Gastroesophageal sphincter (tissue), 3 donors: ENCODE measurements around the gene IL17F.

Experiments
- POLR2A ChIP-seq, 2 donors: fragments of 450-650 bp; IDR thresholded peaks; one replicate each; pipeline ENCODE4 v1.6.1; 2017; ENCODE audit warnings: antibody characterized with exemption in 2 of 2, mild to moderate bottlenecking in 2 of 2, moderate library complexity in 1 of 2
- POLR2AphosphoS5 ChIP-seq: sonication (generic); formaldehyde crosslinking; IDR thresholded peaks from one replicate; pipeline ENCODE4 v1.6.1; 2017; ENCODE audit warnings: antibody characterized with exemption
- TF ChIP-seq, protein P1 (sequence below), 4 experiments: fragments of 200-600 bp in 2 of 4; fragments of 450-650 bp in 2 of 4; sonication (generic) in 1 of 4; IDR thresholded peaks; one replicate each; pipeline ENCODE4 v1.5.1; 2017 to 2019; ENCODE audit warnings: antibody characterized with exemption in 4 of 4, mild to moderate bottlenecking in 2 of 4, moderate library complexity in 2 of 4

DNA sequence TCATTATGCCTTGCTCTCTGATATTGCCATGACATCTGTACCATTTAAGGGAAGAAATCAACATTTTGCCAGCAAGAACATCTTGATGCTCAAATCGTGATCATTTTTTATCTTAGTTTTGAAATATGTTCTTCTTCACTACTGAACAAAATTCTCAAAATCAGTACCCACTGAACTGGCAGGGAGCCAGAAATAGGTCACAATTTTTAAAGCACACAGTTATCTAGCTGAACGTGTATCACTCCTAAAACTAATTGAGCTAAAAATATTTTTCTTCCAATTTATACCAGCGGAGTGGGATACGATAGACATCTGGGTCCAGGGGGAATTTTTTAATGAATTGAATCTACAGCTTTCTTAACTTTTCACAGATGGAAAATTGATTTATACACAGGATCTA, 11.3 kb downstream of the IL17F start:
- TF ChIP-seq, protein P1, sequence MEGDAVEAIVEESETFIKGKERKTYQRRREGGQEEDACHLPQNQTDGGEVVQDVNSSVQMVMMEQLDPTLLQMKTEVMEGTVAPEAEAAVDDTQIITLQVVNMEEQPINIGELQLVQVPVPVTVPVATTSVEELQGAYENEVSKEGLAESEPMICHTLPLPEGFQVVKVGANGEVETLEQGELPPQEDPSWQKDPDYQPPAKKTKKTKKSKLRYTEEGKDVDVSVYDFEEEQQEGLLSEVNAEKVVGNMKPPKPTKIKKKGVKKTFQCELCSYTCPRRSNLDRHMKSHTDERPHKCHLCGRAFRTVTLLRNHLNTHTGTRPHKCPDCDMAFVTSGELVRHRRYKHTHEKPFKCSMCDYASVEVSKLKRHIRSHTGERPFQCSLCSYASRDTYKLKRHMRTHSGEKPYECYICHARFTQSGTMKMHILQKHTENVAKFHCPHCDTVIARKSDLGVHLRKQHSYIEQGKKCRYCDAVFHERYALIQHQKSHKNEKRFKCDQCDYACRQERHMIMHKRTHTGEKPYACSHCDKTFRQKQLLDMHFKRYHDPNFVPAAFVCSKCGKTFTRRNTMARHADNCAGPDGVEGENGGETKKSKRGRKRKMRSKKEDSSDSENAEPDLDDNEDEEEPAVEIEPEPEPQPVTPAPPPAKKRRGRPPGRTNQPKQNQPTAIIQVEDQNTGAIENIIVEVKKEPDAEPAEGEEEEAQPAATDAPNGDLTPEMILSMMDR (IDR thresholded peaks at IDR 0.05): no peak
- TF ChIP-seq POLR2A (IDR thresholded peaks at IDR 0.05) (no peak), POLR2AphosphoS5 (no peak)
